ENCODE data around the gene SNX25.
"Not testable (repeated sequence)": the region's sequence is repeated elsewhere in the genome, so short reads cannot be mapped to it uniquely, and the experiment has no call there.

DNA sequence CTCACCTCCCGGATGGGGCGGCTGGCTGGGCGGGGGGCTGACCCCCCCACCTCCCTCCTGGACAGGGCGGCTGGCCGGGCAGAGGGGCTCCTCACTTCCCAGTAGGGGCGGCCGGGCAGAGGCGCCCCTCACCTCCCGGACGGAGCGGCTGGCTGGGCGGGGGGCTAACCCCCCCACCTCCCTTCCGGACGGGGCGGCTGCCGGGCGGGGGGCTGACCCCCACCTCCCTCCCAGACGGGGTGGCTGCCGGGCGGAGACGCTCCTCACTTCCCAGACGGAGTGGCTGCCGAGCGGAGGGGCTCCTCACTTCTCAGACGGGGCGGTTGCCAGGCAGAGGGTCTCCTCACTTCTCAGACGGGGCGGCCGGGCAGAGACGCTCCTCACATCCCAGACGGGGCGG, 31.1 kb downstream of the SNX25 start:
- not testable (repeated sequence) for TF ChIP-seq LEF1 (IDR thresholded peaks at IDR 0.05; ENCODE audit: borderline replicate concordance); FOXA1 (IDR thresholded peaks at IDR 0.05)

Data from HEK293T (cell line).